NCI-H2196 treated with DMSO at 0.1 percent for 48 hours (cell line): Measurements from ENCODE around the gene PTGES3.
"Not testable (repeated sequence)": the region's sequence is repeated elsewhere in the genome, so short reads cannot be mapped to it uniquely, and the experiment has no call there.

ENCODE experiments used
- DNase-seq: peaks from one replicate; lab custom pipeline; 2025; ENCODE audit not compliant: unreplicated experiment; lab: John Stamatoyannopoulos, UW

PTGES3 gene

GRCh38 chr12:56688129-56688845 is at the start of gene PTGES3:
Gene PTGES3 (minus strand): TSS chr12:56688284. CDS start chr12:56687999, 285 bp downstream.
- DNase-seq: peak; percentile 99

GRCh38 chr12:56728139-56728861 is 40.2 kb upstream of the PTGES3 start:
- no peak for DNase-seq

GRCh38 chr12:56726196-56726675 is 38.2 kb upstream of the PTGES3 start:
- not testable (repeated sequence) for DNase-seq

- DNase-seq: no peak
Measured at GRCh38 chr12:56725723-56726102, 37.6 kb upstream of the PTGES3 start.

- DNase-seq: peak; percentile 95
Measured at GRCh38 chr12:56724972-56725722, 37.1 kb upstream of the PTGES3 start, which contains the start of gene NACA. Gene NACA (minus strand): TSS chr12:56725299. CDS start chr12:56724521, 778 bp downstream.

GRCh38 chr12:56724701-56724971 is 36.6 kb upstream of the PTGES3 start:
- DNase-seq: no peak

- DNase-seq: no peak
Measured at GRCh38 chr12:56723889-56724700, 36.0 kb upstream of the PTGES3 start.

- DNase-seq: no peak
Measured at GRCh38 chr12:56723352-56723751, 35.3 kb upstream of the PTGES3 start.

GRCh38 chr12:56722832-56723231 is 34.7 kb upstream of the PTGES3 start:
- DNase-seq: no peak

GRCh38 chr12:56721721-56722120 is 33.6 kb upstream of the PTGES3 start:
- no peak for DNase-seq

- no peak for DNase-seq
Measured at GRCh38 chr12:56721216-56721615, 33.1 kb upstream of the PTGES3 start.

- no peak for DNase-seq
Measured at GRCh38 chr12:56720731-56721151, 32.7 kb upstream of the PTGES3 start.

- no peak for DNase-seq
Measured at GRCh38 chr12:56719056-56719455, 31.0 kb upstream of the PTGES3 start.

- DNase-seq: no peak
Measured at GRCh38 chr12:56718636-56719035, 30.6 kb upstream of the PTGES3 start.

GRCh38 chr12:56718149-56718548 is 30.1 kb upstream of the PTGES3 start:
- DNase-seq: no peak

- no peak for DNase-seq
Measured at GRCh38 chr12:56716933-56717880, 29.1 kb upstream of the PTGES3 start.

GRCh38 chr12:56716458-56716857 is 28.4 kb upstream of the PTGES3 start:
- no peak for DNase-seq

- DNase-seq: no peak
Measured at GRCh38 chr12:56715798-56716197, 27.7 kb upstream of the PTGES3 start.

- no peak for DNase-seq
Measured at GRCh38 chr12:56714431-56714929, 26.4 kb upstream of the PTGES3 start.

GRCh38 chr12:56713345-56713744 is 25.3 kb upstream of the PTGES3 start:
- DNase-seq: no peak
